ENCODE results near the gene PLCB1.
A peak's percentile ranks its signal among the peaks of the same experiment; 100 is the strongest.
"Not testable (repeated sequence)": the region's sequence is repeated elsewhere in the genome, so short reads cannot be mapped to it uniquely, and the experiment has no call there.

The PLCB1 gene

DNA sequence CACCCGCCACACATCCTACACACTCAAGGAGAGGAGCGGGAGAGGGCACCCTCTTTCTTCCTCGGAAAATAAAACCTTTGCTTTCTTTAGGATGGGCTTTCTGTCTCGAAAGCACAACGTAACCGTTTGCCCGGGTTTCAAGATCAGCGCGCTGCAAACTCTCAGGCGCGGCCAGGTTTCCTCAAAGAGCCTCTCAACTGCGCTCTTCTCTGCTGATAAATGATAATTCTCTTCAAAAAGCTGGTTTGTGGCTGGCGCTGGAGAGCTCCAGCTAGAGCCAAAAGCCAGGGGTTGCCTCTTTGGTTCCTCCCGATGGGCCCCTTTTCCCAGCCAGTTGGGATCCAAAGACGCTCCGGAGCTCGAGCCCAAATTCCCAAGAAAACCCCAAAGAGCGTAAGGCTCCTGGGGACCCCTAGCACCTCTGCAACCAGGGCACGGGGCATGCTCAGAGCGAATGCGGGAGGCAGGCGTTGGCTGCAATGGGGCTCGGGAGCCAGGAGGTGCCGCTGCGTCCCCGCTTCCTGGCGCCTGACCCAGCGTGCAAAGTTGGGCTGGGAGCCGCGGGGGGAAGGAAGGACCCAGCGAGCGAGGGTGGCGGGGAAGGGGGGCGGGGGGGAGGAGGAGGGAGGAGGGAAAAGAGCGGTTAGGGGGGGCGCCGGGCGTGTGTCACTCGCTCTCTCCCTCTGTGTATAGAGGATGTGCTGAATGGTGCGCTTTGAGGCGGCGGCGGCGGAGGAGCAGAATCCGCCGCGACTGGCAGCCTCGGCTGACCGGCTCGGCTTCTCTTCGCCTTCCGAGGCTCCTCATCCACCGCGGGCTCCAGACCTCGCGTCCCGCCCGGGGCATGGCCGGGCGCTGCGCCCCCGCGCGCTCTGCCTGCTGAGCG is at the start of gene PLCB1:
Gene PLCB1, plus strand, starts transcription at position 669 of the 886 bp plus-strand sequence. CDS start 386 bp downstream, outside the sequence.
- DNase-seq = no peak

DNA sequence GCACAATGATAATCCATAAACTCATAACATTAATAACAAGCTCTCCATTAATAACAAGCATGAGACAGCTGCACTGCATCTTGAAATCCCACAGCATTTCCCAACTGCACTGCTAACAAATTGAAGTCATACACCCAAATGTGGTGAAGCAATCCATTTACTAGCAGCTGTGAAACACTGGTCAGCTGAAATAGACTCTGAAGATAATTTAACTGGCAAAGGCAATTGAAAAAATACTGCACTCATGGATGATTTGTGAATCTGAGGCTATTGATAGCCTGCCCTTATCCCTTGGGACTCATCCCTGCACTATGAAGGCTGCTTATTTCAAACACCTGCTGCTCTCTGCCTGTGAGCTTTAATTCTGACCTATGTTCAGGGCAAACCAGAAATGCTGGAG is 49.1 kb upstream of the PLCB1 start:
- DNase-seq = no peak

DNA sequence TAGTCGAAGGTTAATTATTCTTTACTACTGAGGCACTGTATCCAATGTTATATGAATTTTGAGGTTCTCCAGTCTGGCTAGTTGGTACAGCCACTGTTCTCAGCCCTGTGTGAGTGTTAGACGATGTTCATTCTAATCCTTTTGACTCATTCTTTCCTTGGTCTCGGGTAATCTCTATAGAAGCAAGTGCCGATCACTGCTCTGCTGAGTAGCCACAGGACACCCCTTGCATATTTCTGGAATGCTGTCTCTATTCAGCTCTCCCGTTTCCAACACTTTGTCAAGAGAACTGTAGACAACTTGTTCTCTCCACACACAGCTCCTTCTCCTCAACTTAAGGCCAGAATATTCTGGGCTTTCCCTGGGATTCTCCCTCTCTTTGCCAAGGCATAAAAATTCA is 42.4 kb upstream of the PLCB1 start:
- no peak for DNase-seq

DNA sequence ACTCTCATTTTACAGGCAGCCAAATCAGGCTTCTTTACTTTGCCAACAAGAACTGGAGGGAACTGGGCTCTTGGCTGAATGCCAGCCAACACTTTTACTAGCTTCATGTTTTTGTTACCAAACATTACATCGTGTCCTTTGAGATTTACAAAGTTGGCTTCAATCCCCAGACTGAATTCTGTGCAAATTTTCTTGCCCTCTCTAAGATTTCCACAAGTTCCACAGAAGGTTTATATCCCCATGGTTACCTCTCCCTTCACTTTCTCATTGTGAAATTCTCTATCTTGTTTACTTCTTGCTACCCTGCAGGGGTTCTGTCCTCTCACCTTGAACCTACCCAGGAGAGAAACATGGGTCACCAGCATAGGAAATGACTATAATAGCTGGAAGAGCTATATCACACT is 37.6 kb upstream of the PLCB1 start:
- DNase-seq = no peak

DNA sequence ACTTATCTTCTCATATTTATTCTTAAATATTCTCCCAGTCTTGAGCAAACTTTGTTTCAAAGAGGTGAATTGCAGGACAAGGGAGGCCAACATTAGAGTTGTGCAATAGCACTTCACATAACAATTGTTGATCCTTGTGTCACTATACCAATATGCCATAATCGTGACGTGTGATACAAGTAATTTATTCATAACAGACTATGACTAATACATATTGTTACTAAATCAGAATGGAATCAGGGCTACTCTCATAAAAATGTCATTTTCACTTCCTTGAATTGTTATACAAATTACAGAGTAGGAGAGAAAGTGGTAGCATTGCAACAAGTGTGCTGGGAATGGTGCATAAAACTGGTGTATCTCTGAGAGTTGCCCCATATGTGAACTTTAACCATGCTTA is 37.2 kb upstream of the PLCB1 start:
- peak; percentile 11 for DNase-seq

DNA sequence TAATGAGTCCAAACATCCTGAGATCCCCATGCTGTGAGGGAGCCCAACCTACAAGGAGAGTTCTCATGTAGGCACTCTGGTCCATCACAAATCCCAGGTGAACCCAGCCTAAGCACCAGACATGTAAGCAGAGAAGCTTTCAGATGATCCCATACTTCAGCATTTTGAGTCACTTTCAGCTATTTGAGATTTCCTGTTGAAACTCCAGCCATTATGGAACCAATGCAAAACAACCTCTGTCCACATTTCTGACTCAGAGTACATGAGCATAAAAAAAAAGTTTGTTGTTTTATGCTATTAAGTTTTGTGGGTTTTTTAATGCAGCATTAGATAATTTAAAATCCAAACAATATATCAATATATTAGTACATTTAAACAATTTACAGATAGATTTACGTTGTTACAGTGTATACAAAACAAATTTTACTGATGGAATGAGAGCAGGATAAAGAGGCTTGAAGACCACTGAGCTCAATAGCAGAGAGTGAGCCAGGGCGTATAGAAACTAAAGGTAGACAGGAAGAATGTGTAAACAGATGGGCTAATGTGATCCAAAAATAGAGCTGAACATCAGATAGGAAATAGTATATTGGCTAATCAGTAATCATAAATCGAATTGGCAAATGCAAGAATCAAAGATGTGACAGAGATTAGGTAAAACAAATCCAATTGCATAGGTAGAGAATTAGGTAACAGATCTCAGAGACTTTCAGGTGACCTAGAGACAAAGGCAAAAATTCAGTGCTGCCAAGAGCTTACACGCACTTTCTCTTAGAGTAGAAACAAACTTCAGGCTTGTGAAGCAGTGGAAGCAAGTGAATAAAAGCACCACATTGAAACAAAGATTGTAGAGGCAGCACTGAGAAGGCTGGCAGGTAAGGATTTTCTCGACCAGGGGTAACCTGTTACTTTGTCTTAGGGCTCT is 36.2 kb upstream of the PLCB1 start:
- DNase-seq = no peak

DNA sequence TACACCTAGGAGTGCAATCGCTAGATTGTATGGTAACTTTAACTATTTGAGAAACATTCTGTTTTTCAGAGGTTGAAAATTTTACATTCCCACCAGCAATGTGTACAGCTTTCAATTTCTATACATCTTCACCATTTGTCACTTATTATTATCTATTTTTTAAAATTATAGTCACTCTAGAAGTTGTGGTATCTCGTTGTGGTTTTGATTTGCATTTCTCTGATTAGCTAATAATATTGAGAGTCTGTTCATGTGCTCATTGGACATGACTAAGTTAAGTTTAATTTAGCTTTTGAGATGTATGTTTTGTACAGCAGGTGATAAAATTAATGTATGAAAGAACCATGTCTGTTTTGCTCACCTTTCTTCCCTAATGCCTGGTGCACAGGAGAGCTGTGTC is 34.8 kb upstream of the PLCB1 start:
- DNase-seq = no peak

DNA sequence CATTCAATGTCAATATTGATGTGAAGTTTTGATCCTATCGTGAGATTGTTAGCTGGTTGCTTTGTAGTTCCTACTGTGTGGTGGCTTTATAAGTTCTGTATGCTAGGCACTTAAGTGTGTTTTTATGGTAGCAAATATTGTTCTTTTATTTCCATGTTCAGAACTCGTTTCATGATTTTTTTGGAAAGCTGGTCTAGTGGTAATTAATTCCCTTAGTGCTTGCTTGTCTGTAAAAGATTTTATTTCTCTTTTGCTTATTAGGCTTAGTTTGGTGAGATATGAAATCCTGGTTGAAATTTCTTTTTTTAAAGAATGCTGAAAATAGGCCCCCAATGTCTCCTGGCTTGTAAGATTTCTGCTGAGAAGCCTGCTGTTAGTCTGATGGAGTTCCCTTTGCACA is 27.8 kb upstream of the PLCB1 start:
- no peak for DNase-seq

DNA sequence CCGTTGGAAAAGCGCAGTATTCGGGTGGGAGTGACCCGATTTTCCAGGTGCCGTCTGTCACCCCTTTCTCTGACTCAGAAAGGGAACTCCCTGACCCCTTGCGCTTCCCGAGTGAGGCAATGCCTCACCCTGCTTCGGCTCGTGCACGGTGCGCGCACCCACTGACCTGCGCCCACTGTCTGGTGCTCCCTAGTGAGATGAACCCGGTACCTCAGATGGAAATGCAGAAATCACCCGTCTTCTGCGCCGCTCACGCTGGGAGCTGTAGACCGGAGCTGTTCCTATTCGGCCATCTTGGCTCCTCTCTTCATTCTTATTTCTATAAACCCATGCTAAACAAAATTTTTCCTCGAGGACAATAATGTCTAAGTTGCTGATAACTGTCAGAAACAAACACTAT is 17.5 kb upstream of the PLCB1 start:
- DNase-seq = not testable (repeated sequence)

DNA sequence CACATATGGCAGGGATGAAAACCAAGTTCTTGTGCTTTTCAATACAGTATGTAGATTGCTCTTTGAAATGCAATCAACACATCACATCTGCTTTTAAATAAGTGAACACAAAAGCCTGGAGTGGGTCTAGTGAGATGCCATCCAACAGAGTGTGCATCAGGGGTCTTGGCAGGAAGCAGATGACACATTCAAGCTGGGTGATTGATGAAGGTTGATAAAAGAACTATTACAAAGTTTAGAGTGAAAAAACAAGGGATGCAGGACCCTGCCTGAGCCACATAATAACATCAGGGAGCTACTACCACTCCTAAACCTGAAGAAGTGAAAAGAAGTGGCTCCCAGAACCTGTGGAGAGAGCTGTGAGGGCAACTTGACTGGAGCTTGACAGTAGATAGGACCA is 16.6 kb upstream of the PLCB1 start:
- DNase-seq = no peak

DNA sequence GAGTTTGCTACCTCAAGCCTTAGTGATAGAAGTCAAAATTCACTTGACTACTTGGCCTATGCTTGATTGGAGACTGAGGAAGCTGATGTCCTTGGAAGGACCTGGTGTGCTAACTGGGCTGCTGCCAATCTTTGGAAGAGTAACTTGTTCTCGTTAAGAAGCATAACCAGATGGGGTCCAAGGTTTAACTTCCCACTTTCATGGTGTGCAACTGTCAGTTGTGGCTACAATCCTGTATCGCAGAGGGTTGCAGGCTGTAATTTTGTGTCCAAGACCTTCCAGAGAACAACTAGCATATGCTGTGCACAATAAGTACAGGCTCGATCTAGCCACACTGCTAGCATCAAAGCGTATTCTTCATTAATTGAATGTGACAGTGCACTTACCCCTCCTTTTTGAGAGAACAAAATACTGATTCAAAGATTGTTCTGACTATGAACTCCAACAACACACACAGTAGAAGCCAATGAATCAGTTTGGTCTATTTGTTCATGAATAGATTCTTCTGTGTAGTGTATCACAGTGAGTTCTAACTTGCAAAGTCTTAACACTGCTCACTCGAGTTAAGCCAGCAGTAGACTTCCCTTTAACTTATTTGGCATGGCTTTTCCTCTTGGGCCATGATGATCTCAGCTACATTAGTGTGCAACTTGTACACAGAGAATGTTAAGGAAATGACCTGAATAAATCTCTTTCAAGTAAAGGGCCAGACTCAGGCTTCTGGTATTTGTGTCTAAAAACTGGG is 15.8 kb upstream of the PLCB1 start:
- DNase-seq = no peak

DNA sequence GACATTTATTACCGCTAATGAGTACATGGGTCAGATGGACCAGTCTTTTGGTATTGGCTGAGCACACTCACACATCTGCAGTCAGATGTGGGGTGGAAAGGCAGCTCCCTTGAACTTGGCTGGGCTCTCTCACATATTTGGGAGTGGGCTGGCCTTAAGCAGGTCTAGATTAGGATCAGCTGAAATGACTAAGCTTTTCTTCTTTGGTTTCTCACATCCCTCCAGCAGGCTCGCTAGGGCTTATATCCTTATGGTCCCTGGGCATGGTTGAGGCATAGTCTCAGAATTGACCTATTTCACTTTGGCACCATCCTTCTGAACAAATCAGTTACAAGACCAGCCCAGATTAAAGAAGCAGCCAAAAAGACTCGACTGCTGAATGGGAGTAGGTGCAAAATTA is 14.4 kb upstream of the PLCB1 start:
- DNase-seq = no peak

DNA sequence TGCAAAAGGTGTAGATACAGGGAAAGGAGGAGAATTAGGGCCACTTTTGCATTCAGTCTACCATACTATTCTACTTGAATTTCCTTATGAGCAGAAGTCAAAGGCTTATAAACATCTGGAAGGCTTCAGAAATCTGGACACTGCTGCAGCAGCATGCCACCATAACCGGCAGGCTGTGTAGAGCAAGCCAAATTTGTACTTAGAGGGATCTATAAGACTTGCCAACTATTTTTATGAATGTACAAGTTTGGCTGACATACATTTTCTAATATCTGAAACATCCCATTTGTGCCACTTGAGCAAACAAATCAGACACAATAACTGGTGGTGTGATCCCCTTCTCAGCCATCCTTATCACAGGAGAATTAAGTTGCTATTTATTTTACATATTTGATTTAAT is 14.0 kb upstream of the PLCB1 start:
- no peak for DNase-seq

DNA sequence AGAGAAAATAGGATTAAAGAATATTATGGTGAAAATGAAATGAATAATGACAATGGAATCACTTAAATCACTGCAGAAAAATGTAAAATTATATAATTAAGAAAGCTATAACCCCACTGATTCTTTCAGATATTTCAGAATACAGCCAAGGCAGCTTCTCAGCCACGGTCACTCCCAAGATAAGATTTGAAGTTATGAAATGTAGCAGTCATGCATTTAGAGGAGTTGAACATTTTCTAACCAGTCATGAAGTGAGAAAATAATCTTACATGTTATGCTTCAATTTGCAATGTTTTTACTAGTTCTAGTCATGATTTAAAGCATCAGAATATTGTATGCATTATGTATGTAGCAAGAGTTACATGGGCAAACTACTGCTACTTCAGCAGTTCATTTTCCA is 13.3 kb upstream of the PLCB1 start:
- DNase-seq = no peak

DNA sequence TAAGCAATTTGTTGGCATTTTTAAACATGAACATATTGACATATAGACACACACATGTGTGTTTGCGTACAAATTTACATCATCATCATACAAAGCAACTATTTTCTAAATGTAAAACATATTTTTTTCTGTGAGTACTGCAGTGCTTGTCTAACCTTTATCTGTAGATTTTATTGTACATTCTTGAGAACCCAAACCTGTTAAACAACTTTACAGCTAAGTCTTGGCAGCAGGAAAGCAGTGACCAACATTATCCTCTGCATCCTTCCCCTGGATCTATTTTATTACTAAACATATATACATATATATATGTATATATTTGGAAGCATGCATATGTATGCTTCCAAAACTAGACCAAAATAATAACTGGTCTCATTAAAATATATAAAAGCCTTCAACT is 10.4 kb upstream of the PLCB1 start:
- no peak for DNase-seq

DNA sequence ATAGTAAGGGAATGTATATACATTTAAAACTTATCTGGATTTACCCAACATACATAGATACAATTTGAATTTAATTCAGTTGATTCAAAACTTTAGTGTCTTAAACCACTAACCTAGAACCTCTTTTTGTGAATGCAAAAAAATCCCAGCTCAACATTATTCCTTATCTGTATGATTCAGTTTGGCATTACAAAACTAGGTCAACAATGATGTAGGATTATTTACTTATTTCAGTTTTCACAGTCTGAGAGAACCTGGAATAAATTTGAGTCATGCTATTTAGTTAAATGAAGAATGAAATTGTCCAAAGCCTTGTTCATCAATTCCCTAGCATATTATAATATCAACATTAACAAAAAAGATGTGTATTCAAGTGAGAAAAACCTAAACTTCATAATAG is 7.4 kb upstream of the PLCB1 start:
- DNase-seq = no peak

DNA sequence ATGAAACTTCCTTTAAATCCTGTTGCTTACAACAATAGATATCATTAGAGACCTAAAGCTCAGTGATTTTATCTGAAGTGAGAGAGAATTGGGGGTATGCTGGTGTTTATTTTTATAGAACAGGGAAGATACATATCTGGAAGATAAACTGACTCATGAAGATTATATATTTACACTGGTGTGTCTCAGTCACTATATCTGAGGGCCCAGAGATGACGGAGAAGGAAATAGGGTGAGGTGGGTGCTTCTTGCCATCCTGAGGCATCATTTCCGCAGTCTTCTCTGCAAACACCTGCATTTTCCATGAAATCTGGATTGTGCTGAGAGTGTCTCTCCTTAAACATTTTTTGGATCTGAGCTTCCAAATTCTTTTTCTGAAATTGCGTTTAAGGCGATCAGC is 5.9 kb upstream of the PLCB1 start:
- no peak for DNase-seq

DNA sequence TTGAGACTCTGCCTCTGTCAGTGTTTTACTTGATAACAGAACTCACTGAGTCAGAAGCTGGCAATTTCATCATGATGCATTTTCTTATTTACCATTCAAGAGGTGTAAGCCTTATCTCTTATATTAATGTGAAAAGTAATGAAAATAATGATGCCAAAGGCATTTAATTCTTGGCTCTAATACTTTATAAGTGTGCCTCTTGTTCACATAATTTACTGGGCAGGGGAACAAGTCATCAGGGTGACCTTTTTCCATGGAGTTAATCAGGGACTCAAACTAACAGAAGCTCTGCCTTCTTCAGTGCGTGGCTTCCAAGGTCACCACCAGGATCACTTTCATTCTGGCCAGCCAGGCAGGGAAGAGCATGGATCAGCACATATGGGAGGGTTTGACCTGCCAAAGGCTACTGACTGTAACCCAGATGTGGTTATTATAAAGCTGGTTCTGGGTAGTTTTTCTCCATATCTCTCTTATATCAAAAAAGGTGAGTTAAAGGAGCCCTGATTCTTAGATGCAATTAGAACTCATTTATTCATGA is 5.2 kb upstream of the PLCB1 start:
- no peak for DNase-seq

DNA sequence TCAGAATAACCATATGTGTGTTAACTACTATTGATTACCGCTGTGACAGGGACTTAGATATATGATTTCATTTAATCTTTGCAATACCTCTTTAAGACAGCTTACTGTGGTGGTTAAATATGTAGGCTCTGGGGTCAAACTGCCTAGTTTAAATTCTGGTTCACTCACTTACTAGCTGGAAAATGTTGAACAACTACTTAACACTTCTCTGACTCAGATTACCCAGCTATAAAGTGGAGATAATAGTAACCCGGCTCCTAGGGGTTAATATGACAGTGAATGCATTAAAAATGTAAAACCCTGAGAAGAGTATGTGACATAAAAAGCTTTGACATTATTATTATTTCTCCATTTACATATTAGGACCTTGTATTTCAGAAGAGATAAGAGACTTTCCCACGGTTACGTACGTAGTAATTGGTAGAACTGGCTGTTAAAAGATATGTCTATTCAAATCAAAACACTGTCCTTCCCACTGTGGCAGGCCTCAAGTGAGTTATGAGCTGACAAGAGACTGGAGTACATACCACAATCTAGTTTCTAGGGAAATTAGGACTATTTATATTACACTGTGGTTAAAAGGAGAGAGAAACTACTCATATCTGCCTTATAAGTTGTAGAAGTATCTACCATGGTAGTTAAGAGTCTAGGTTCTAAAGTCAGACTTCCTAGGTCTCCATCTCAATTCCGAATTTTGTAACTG is 4.4 kb upstream of the PLCB1 start:
- no peak for DNase-seq

DNA sequence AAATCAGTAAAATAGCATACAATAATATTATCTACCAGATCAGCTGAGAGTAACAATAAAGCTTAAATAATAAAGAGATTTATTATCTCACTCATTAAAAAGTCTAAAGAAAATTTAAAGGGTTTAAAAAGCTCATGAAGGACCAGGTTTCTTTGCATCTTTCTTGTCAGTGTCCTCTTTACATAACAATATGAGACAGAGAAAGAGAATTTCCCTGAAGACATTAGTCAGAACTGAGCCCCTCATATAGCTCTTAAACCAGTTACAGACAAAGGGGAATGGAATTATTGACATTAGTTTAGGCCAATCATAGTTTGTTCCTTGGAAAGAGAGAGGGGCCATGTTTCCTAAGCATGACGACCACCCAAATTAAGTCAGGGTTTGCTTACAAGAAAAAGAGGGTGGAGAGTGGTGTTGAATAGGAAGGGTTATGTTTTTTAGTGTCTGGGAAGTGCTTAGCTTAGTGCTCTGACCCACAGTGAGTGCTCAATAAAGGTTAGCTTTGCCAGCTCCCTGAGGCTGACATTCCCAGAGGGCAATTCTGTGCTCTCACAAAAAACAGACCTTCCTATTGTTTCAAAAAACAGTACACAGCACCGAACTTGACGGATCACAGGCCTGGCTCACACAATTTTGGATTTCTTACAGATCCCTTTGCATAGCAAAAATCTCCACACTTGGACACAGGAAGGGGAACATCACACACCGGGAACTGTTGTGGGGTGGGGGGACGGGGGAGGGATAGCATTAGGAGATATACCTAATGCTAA is 3.6 kb upstream of the PLCB1 start:
- DNase-seq = no peak

DNA sequence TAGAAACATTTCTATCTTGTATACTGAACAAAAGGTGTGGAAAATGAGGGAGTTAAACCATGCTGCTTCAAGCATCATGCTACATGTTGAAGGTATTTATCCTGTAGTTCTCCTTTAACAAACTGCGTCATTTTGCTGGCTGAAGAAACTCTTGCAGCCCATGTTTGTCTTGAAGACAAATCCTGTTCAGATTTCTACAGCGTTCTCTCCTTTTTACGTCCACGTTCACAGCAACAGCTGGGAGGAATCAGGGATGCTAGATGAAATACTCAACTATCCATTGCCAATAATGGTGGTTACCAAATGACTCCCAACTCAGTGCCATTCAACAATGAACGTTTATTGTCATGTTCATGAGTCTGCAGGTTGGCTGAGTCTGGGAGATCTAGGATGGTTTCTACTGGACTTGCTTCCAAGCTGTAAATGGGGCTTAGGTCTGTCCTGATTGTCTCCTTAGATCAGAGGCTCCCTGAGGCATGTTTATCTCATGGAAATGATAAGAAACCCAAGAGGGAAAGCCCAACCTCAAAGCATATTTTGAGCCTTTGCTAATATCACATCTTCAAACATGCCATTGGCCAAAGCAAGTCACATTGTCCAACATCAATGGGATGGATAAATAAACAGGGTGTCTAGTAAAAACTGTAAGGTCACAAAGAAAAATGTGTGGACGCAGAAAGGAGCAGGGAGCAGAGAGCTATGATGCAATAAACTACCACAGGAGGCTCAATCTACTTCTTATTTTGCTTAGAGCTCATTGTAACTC is 2.7 kb upstream of the PLCB1 start:
- no peak for DNase-seq

Data from SIG-M5 (cell line).